ENCODE results near the gene NDUFS1. TPM values are rescaled to one million over a fixed set of nuclear protein-coding genes. Genes with fewer than 3 reads are reported as not detected.

NDUFS1 gene
- total and polyA plus RNA-seq, 12 donors = 15.1 to 241 (median 175) TPM

DNA sequence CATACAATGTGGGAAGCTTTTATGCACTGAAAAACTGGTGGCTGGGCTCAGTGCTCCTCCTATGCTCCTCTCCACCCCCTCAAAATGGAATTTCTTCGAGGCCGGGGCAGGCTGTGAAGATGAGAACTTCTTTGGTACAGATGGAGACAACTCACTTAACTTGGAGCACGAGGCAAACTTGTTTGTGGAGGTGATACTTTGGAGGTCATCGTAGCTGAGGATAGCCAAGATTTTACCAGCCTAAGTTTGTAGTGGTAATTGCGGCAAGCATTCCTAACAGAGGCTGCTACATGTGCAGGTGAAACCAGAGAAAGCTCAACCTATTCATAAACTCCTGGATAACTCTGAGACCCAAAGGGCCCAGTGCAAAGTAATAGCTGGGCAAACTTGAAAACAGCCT lies 13.6 kb downstream of the NDUFS1 start:
- intact Hi-C loops (cut with DNase I) = loop anchor here in 1 of 2 donors (10.0 kb wide), 1 partner anchor 121 kb away; no protein-coding TSS in a partner anchor
- Histone ChIP-seq H3K36me3 (replicated peaks in 1 of 2) (peaks cover 0 to 98% of the 10 kb centered on the region in 2 donors), H3K4me1 (replicated peaks in 1 of 2) (no peaks in the 10 kb centered on the region), H3K4me3 (no peak overlapping the region), H3K9me3 (replicated peaks in 1 of 3) (no peaks in the 10 kb centered on the region), H3K27me3 (no peaks in the 10 kb centered on the region), H3K27ac (no peak overlapping the region)
- TF ChIP-seq CTCF (IDR thresholded peaks at IDR 0.05) (no peak), POLR2A (IDR thresholded peaks at IDR 0.05) (no peak)
- WGBS, 4 donors = 72 to 82% (median 78%) methylated on average over 5 of the region's 5 CpGs
- DNase-seq = no peak

GRCh38 chr2:206144383-206144782 lies 14.9 kb downstream of the NDUFS1 start:
- WGBS, 4 donors = 88 to 93% (median 92%) methylated on average over 2 of the region's 2 CpGs
- Histone ChIP-seq H3K27ac (no peak overlapping the region), H3K4me1 (replicated peaks in 1 of 2) (no peaks in the 10 kb centered on the region), H3K4me3 (no peak overlapping the region), H3K36me3 (replicated peaks in 1 of 2) (peaks cover 0 to 96% of the 10 kb centered on the region in 2 donors), H3K27me3 (no peaks in the 10 kb centered on the region), H3K9me3 (replicated peaks in 1 of 3) (no peaks in the 10 kb centered on the region)
- intact Hi-C loops (cut with DNase I) = loop anchor here in 1 of 2 donors (10.0 kb wide), 1 partner anchor 120 kb away; no protein-coding TSS in a partner anchor
- no peak for TF ChIP-seq POLR2A (IDR thresholded peaks at IDR 0.05)
- TF ChIP-seq CTCF (IDR thresholded peaks at IDR 0.05) = no peak
- DNase-seq = no peak

- TF ChIP-seq POLR2A (IDR thresholded peaks at IDR 0.05) = no peak
- TF ChIP-seq CTCF (IDR thresholded peaks at IDR 0.05) = no peak
- 94 to 97% (median 95%) methylated on average over 4 of the region's 4 CpGs for WGBS, 4 donors
- no peak for DNase-seq
- no peaks in the 10 kb centered on the region for H3K9me3 ChIP-seq (replicated peaks in 1 of 3)
- peaks cover 0 to 95% of the 10 kb centered on the region in 2 donors for H3K36me3 ChIP-seq (replicated peaks in 1 of 2)
- H3K27ac ChIP-seq = no peak overlapping the region
- no peak overlapping the region for H3K4me3 ChIP-seq
- H3K4me1 ChIP-seq (replicated peaks in 1 of 2) = no peaks in the 10 kb centered on the region
- no peaks in the 10 kb centered on the region for H3K27me3 ChIP-seq
- intact Hi-C loops (cut with DNase I) = loop anchor here in 1 of 2 donors (10.0 kb wide), 1 partner anchor 119 kb away; no protein-coding TSS in a partner anchor
These were observed 15.8 kb downstream of the NDUFS1 start for GRCh38 chr2:206143451-206143850.

DNA sequence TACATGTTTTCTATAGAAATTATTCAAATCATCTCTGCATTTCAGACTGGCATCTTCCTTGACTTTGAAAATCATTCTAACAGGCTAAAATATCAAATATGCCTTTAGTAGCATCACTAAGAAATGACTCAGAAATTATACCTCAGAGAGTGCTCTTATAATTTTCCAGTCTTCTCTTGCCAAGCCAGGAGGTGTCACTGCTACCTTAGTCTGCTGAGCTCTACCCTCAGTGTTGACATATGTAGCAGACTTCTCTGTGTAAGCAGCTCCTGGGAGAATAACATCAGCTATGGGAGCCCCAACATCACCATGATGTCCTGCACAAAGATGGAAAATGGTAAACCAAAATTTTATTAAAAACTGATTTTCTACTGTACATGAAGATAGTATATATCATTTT lies 31.6 kb downstream of the NDUFS1 start:
- no peaks in the 10 kb centered on the region for H3K9me3 ChIP-seq (replicated peaks in 1 of 3)
- intact Hi-C loops (cut with DNase I) = no loop called here
- no peaks in the 10 kb centered on the region for H3K27me3 ChIP-seq
- no peaks in the 10 kb centered on the region for H3K4me1 ChIP-seq (replicated peaks in 1 of 2)
- peaks cover 0 to 87% of the 10 kb centered on the region in 2 donors for H3K36me3 ChIP-seq (replicated peaks in 1 of 2)
- H3K4me3 ChIP-seq = no peak overlapping the region
- H3K27ac ChIP-seq = no peak overlapping the region
- TF ChIP-seq POLR2A (IDR thresholded peaks at IDR 0.05) (no peak), CTCF (IDR thresholded peaks at IDR 0.05) (no peak)
- no peak for DNase-seq
